ENCODE results near the gene DACH1.

The DACH1 gene

GRCh38 chr13:71408416-71408815 is 458.6 kb downstream of the DACH1 start:
- Histone ChIP-seq H3K4me3 (replicated peaks; ENCODE audit: insufficient read depth, low read length) (no peak overlapping the region), H3K27ac (replicated peaks) (no peak overlapping the region), H3K27me3 (ENCODE audit: insufficient read depth, poor library complexity, severe bottlenecking) (no peaks in the 10 kb centered on the region)
- no peak for DNase-seq (ENCODE audit: low read depth in 1 of 2, low spot score in 1 of 2)
- TF ChIP-seq CTCF (IDR thresholded peaks at IDR 0.05; ENCODE audit: insufficient read depth, low read length) (no peak), REST (IDR thresholded peaks at IDR 0.05; ENCODE audit: insufficient replicate concordance, low read depth) (no peak), GABPA (IDR thresholded peaks at IDR 0.05; ENCODE audit: low read depth) (no peak), SPI1 (IDR thresholded peaks at IDR 0.05; ENCODE audit: borderline replicate concordance, low read depth) (no peak), POLR2AphosphoS5 (IDR thresholded peaks at IDR 0.05; ENCODE audit: low read depth) (no peak)

- no peak for DNase-seq (ENCODE audit: low read depth in 1 of 2, low spot score in 1 of 2)
- H3K4me3 ChIP-seq (replicated peaks; ENCODE audit: insufficient read depth, low read length) = no peak overlapping the region
- TF ChIP-seq GABPA (IDR thresholded peaks at IDR 0.05; ENCODE audit: low read depth) (no peak), REST (IDR thresholded peaks at IDR 0.05; ENCODE audit: insufficient replicate concordance, low read depth) (no peak), POLR2AphosphoS5 (IDR thresholded peaks at IDR 0.05; ENCODE audit: low read depth) (no peak), CTCF (IDR thresholded peaks at IDR 0.05; ENCODE audit: insufficient read depth, low read length) (no peak)
- H3K27me3 ChIP-seq (ENCODE audit: insufficient read depth, poor library complexity, severe bottlenecking) = no peaks in the 10 kb centered on the region
- H3K27ac ChIP-seq (replicated peaks) = no peak overlapping the region
These were observed 467.3 kb downstream of the DACH1 start for GRCh38 chr13:71399631-71400215.

- Histone ChIP-seq H3K27me3 (ENCODE audit: insufficient read depth, poor library complexity, severe bottlenecking) (no peaks in the 10 kb centered on the region), H3K27ac (replicated peaks) (no peak overlapping the region)
- TF ChIP-seq GABPA (IDR thresholded peaks at IDR 0.05; ENCODE audit: low read depth) (no peak), CTCF (IDR thresholded peaks at IDR 0.05; ENCODE audit: insufficient read depth, low read length) (no peak), POLR2AphosphoS5 (IDR thresholded peaks at IDR 0.05; ENCODE audit: low read depth) (no peak)
These were observed 470.9 kb downstream of the DACH1 start for GRCh38 chr13:71396149-71396548.

GRCh38 chr13:71395053-71395452 is 472.0 kb downstream of the DACH1 start:
- TF ChIP-seq GABPA (IDR thresholded peaks at IDR 0.05; ENCODE audit: low read depth) = no peak
- TF ChIP-seq SPI1 (IDR thresholded peaks at IDR 0.05; ENCODE audit: borderline replicate concordance, low read depth) = no peak
- no peak for TF ChIP-seq POLR2AphosphoS5 (IDR thresholded peaks at IDR 0.05; ENCODE audit: low read depth)
- TF ChIP-seq REST (IDR thresholded peaks at IDR 0.05; ENCODE audit: insufficient replicate concordance, low read depth) = no peak
- no peak for TF ChIP-seq CTCF (IDR thresholded peaks at IDR 0.05; ENCODE audit: insufficient read depth, low read length)
- H3K4me3 ChIP-seq (replicated peaks; ENCODE audit: insufficient read depth, low read length) = no peak overlapping the region

More at GRCh38 chr13:71396149-71396548, 470.9 kb downstream of the DACH1 start:
- no peak for DNase-seq (ENCODE audit: low read depth in 1 of 2, low spot score in 1 of 2)
- H3K4me3 ChIP-seq (replicated peaks; ENCODE audit: insufficient read depth, low read length) = no peak overlapping the region

More at GRCh38 chr13:71395053-71395452, 472.0 kb downstream of the DACH1 start:
- Histone ChIP-seq H3K27me3 (ENCODE audit: insufficient read depth, poor library complexity, severe bottlenecking) (no peaks in the 10 kb centered on the region), H3K27ac (replicated peaks) (no peak overlapping the region)
- no peak for DNase-seq (ENCODE audit: low read depth in 1 of 2, low spot score in 1 of 2)
